ENCODE data around the gene ICOS. TPM values are rescaled to one million over a fixed set of nuclear protein-coding genes. Genes with fewer than 3 reads are reported as not detected.

The ICOS gene, protein sequence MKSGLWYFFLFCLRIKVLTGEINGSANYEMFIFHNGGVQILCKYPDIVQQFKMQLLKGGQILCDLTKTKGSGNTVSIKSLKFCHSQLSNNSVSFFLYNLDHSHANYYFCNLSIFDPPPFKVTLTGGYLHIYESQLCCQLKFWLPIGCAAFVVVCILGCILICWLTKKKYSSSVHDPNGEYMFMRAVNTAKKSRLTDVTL
- not detected in 2 replicates for total RNA-seq

DNA sequence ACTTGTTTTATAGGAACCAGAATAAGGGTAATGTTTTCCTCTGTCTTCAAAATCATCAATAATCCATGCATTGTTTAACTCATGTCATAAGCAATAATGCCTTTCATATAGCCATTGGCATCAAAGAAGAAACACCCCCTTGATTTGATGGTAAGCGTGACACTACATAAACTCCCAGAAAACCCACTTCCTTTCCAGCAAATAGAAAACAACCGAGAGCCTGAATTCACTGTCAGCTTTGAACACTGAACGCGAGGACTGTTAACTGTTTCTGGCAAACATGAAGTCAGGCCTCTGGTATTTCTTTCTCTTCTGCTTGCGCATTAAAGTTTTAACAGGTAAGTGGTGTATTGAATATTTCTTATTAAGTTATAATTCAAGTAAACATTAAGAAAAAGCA, at the start of gene ICOS:
Gene ICOS (plus strand): TSS at position 229 of the 400 bp plus-strand sequence. CDS start 52 bp downstream, at position 281.

Other genes starting within 250 kb of the ICOS start
- not detected in 2 replicates for gene CD28, start 230.1 kb upstream of the ICOS start, total RNA-seq
- gene CTLA4, start 69.0 kb upstream of the ICOS start, total RNA-seq, result not detected in 2 replicates

Measured in nasal cavity respiratory epithelium epithelial cell of viscerocranial mucosa (primary cell).